ENCODE data around the gene VPS13D. TPM values are rescaled to one million over a fixed set of nuclear protein-coding genes. Genes with fewer than 3 reads are reported as not detected.
A peak's percentile ranks its signal among the peaks of the same experiment; 100 is the strongest.

The VPS13D gene
- total RNA-seq, 2 donors from 2014 or later = 63.5 to 67.6 TPM

DNA sequence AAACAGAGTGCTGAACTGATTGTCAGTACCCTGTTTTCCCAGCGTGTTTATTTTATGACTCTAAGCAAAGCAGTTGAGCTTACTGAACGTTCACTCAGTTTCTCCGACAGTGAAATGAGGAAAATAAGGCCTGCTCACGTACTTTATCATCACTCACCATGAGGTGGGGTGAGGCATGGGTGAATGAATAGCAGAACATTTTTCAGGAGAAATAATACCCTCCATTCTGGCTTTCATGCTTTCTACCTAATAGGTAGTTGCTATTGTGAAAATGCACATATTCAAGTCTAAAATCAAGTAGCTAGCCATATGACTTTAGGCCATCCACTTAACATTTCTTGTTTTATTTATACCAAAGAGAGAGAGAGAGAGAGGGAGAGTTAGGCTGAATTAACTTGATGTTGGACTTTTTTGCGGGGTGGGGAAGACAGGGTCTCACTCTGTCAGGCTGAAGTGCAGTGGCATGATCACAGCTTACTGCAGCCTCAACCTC, 178.2 kb downstream of the VPS13D start:
- H3K4me3 Mint-ChIP-seq = no peak overlapping the region
- H3K36me3 Mint-ChIP-seq (ENCODE audit: low read depth) = peaks cover 15% of the 10 kb centered on the region
- ATAC-seq (no peak), DNase-seq (no peak)
- no peaks in the 10 kb centered on the region for H3K9me3 ChIP-seq (ENCODE audit: control insufficient read depth, low read length, poor library complexity, severe bottlenecking)
- H3K27me3 Mint-ChIP-seq = no peaks in the 10 kb centered on the region
- no peak overlapping the region for H3K27ac Mint-ChIP-seq
- H3K4me1 Mint-ChIP-seq = peaks cover 3% of the 10 kb centered on the region

DNA sequence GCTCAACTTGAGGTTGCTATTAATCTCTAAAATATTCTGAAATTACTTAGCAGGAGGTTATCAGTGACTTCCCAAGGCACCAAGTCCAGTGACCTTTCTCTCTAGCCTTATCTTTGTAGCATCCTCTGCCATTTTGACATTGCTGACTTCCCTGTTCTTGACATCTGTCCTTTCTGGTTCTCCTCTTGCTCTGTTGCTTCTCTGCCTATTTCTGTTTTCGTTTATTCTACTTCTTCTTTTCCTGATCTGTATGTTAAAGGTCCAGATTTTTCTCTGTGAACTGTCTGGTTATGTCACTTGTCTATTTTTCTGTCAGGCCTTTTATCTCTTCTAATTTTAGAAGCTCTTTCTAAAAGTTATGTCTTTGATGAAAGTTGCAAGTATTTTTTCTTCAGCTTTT, 178.8 kb downstream of the VPS13D start:
- ATAC-seq (no peak), DNase-seq (no peak)
- no peaks in the 10 kb centered on the region for H3K27me3 Mint-ChIP-seq
- no peaks in the 10 kb centered on the region for H3K9me3 ChIP-seq (ENCODE audit: control insufficient read depth, low read length, poor library complexity, severe bottlenecking)
- H3K27ac Mint-ChIP-seq = peak overlapping the region; percentile 3
- peaks cover 4% of the 10 kb centered on the region for H3K4me1 Mint-ChIP-seq
- H3K4me3 Mint-ChIP-seq = no peak overlapping the region
- H3K36me3 Mint-ChIP-seq (ENCODE audit: low read depth) = peaks cover 15% of the 10 kb centered on the region

DNA sequence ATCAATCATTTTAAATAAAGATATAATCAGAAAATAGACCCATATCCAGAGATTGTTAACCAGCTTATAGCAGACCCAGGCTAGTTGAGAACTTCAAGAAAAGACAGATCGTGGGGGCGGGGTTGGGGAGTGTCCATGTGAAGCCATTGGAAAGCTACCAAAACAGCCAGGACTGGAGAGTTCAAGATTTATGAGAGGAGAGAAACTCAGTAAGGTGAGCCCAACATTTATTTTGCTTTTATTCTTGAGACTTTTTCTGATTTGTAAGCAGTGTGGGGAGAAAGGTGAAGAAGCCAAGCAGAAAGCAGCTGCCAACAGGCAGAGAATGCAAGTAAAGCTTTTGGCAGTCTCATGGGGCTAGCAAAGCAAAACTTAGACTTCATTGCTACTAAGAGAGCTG, 179.9 kb downstream of the VPS13D start:
- no peak overlapping the region for H3K4me3 Mint-ChIP-seq
- H3K9me3 ChIP-seq (ENCODE audit: control insufficient read depth, low read length, poor library complexity, severe bottlenecking) = no peaks in the 10 kb centered on the region
- H3K27me3 Mint-ChIP-seq = no peaks in the 10 kb centered on the region
- no peak overlapping the region for H3K27ac Mint-ChIP-seq
- H3K4me1 Mint-ChIP-seq = peaks cover 12% of the 10 kb centered on the region
- peaks cover 15% of the 10 kb centered on the region for H3K36me3 Mint-ChIP-seq (ENCODE audit: low read depth)
- no peak for ATAC-seq
- DNase-seq = no peak

DNA sequence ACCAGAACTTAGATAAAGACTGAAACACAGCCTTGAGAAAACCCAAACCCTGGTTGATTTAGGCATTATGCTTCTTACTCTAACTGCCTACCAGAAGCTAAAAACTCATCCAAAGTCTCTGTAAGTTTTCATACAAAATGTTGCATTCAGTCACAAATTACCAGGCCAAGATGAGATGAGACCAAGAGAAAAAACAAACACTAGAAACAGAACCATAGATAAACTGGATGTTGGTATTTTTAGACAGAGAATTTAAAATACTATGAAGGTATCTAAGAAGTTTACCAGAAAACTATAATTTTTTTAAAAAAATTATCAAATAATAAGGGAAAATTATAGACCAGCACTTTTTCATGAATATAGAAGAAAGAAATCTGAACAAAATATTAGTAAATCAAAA, 180.5 kb downstream of the VPS13D start:
- ATAC-seq (no peak), DNase-seq (no peak)
- Mint-ChIP-seq H3K4me3 (no peak overlapping the region), H3K27ac (no peak overlapping the region), H3K27me3 (no peaks in the 10 kb centered on the region), H3K36me3 (ENCODE audit: low read depth) (peaks cover 15% of the 10 kb centered on the region), H3K4me1 (peaks cover 15% of the 10 kb centered on the region)
- H3K9me3 ChIP-seq (ENCODE audit: control insufficient read depth, low read length, poor library complexity, severe bottlenecking) = no peaks in the 10 kb centered on the region

DNA sequence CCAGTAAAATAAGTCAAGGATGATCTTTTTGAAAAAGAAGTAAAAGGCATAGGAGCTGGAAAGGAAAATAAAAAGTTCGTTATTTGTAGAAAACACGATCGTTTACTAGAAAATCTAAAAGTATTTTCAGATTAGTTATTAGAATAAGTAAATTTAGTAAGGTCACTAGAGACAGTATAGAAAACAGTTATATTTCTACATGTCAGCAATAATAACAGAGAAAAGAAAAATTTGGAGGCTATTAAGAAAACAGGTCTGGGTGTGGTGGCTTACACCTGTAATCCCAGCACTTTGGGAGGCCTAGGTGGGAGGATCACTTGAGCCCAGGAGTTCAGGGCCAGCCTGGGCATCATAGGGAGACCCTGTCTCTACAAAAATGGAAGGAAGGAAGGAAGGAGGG, 181.3 kb downstream of the VPS13D start:
- Mint-ChIP-seq H3K4me3 (no peak overlapping the region), H3K27ac (no peak overlapping the region), H3K27me3 (no peaks in the 10 kb centered on the region), H3K36me3 (ENCODE audit: low read depth) (peaks cover 15% of the 10 kb centered on the region), H3K4me1 (peaks cover 16% of the 10 kb centered on the region)
- DNase-seq = no peak
- ATAC-seq = no peak
- H3K9me3 ChIP-seq (ENCODE audit: control insufficient read depth, low read length, poor library complexity, severe bottlenecking) = no peaks in the 10 kb centered on the region

DNA sequence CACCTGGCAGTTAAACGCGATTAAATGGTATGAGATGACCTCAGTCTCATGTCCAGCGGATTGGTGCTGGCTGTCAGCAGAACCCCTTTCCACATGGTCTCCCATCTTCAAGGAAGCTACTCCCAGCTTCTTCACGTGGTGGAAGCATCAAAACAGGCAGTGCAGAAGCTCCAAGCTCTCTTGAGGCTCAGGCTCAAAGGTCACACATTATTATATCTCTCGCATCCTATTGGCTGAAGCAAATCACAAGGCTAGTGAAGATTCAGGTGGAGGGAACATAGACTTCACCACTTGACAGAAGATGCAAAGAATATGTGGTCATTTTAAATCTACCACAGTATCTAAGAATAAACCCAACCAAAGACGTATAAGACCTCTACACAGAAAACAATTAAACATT, 181.9 kb downstream of the VPS13D start:
- Mint-ChIP-seq H3K27ac (no peak overlapping the region), H3K27me3 (no peaks in the 10 kb centered on the region), H3K36me3 (ENCODE audit: low read depth) (peaks cover 15% of the 10 kb centered on the region), H3K4me1 (peaks cover 18% of the 10 kb centered on the region), H3K4me3 (no peak overlapping the region)
- DNase-seq (no peak), ATAC-seq (no peak)
- no peaks in the 10 kb centered on the region for H3K9me3 ChIP-seq (ENCODE audit: control insufficient read depth, low read length, poor library complexity, severe bottlenecking)

DNA sequence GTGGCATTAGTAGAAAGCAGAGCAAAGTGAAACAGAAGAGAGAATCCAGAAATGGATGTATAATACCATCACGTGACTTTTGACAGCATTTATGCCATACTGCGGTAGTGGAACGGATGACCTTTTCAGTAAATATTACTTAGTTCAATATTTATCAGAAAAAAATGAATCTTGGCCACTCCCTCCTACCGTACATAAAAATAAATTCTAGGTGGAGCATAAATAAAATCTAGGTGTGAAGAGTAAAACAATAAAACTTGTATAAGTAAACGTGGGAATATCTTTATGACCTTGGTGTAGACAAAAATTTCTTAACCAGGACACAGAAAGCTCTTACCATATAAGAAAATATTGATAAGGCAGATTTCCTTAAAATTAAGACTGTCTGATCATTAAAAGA, 182.6 kb downstream of the VPS13D start:
- H3K9me3 ChIP-seq (ENCODE audit: control insufficient read depth, low read length, poor library complexity, severe bottlenecking) = no peaks in the 10 kb centered on the region
- no peak for ATAC-seq
- Mint-ChIP-seq H3K4me3 (no peak overlapping the region), H3K27me3 (no peaks in the 10 kb centered on the region), H3K36me3 (ENCODE audit: low read depth) (peaks cover 21% of the 10 kb centered on the region), H3K4me1 (peaks cover 23% of the 10 kb centered on the region), H3K27ac (no peak overlapping the region)
- no peak for DNase-seq

DNA sequence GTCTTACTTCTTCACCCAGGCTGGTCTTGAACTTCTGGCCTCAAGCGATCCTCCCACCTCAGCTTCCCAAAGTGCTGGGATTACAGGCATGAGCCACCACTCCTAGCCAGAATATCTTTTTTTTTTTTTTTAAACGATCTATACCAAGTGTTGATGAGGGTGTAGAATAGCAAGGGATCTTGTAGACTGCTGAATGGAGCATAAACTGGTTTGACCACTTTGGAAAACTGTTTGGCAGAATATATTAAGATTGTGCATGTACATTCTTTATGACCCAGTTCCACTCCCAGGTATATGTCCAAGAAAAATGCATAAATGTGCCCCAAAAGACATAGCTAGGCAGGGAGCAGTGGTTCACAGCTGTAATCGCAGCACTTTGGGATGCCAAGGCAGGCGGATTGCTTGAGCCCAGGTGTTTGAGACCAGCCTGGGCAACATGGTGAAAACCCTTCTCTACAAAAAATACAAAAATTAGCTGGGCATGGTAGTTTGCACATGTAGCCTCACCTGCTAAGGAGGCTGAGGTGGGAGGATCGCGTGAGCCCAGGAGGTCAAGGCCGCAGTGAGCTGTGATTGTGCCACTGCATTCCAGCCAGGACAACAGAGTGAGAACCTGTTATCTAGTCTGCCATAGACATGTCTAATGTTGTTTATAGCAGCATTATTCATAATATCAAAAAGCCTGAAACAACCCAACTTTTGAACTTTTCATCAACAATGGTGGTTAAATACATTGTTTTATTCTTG, 184.0 kb downstream of the VPS13D start:
- no peak overlapping the region for H3K4me3 Mint-ChIP-seq
- H3K27me3 Mint-ChIP-seq = no peaks in the 10 kb centered on the region
- no peak for ATAC-seq
- peaks cover 19% of the 10 kb centered on the region for H3K36me3 Mint-ChIP-seq (ENCODE audit: low read depth)
- H3K27ac Mint-ChIP-seq = peak overlapping the region; percentile 63
- H3K4me1 Mint-ChIP-seq = peaks cover 23% of the 10 kb centered on the region
- H3K9me3 ChIP-seq (ENCODE audit: control insufficient read depth, low read length, poor library complexity, severe bottlenecking) = no peaks in the 10 kb centered on the region
- no peak for DNase-seq

DNA sequence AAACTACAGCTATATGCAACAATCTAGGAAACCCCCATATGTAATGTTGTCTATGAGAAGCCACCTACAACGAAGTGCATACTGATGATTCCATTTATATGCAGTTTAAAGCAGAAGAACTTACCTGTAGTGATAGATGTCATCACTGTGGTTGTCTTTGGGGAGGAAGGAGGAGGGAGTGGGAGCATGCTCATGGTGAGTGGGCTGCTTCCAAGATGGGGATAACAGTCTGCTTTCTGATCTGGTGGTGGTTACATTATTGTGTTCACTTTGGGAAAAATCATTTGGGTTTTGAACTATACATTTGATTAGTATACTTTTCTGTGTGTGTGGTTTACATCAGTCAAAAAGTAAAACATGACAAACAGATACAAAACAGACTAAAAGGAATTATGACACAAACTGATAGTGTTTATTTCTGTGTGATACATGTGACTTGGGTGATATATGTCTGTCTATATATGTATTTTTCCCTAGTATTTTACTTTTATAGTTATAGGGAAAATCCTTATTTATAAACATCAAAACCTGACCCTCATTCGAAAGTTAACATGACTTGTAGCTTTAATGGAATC, 184.7 kb downstream of the VPS13D start:
- no peaks in the 10 kb centered on the region for H3K9me3 ChIP-seq (ENCODE audit: control insufficient read depth, low read length, poor library complexity, severe bottlenecking)
- Mint-ChIP-seq H3K27ac (peak overlapping the region; percentile 63), H3K36me3 (ENCODE audit: low read depth) (peaks cover 17% of the 10 kb centered on the region), H3K4me3 (no peak overlapping the region), H3K27me3 (no peaks in the 10 kb centered on the region), H3K4me1 (peaks cover 23% of the 10 kb centered on the region)
- DNase-seq = no peak
- no peak for ATAC-seq

DNA sequence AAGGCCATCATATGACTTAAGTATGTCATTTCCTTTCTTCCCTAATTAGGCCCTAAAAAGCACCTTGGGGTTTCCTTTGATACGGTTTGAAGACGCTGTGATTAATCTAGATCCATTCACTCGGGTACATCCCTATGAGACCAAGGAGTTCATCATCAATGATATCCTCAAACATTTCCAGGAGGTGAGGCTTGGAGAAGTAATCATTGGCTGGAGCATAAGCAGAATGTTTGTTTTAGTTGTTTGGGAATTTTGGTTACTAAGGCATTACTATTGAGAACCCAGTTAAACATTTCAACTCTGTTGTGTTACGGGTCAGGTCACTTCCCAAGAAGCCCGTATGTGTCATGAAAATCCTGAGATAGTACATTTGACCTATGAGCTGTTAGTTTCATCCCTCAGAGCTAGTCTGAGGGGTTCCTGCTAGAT, 185.2 kb downstream of the VPS13D start:
- Mint-ChIP-seq H3K27me3 (no peaks in the 10 kb centered on the region), H3K27ac (peak overlapping the region; percentile 63), H3K4me3 (no peak overlapping the region), H3K36me3 (ENCODE audit: low read depth) (peaks cover 12% of the 10 kb centered on the region), H3K4me1 (peaks cover 23% of the 10 kb centered on the region)
- peak; percentile 37 for ATAC-seq
- H3K9me3 ChIP-seq (ENCODE audit: control insufficient read depth, low read length, poor library complexity, severe bottlenecking) = no peaks in the 10 kb centered on the region
- no peak for DNase-seq

DNA sequence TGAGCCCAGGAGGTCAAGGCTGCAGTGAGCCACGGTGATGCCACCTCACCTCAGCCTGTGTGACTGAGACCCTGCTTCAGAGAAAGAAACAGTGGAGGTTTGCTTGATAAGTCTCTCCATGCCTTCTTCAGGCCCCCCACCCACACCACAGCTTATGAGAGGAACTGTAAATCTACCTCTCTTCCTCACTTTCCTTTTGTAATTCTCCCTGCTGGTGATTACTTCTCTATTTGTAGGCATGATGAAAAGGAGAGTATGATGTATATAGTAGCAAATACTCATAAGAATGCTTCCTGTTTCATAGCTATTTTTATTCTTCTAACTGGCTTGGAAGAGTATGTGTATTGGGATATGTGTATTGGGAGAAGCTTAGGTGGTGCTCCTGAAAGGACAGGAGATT, 186.3 kb downstream of the VPS13D start:
- Mint-ChIP-seq H3K4me3 (no peak overlapping the region), H3K27me3 (no peaks in the 10 kb centered on the region), H3K36me3 (ENCODE audit: low read depth) (peaks cover 9% of the 10 kb centered on the region), H3K27ac (no peak overlapping the region), H3K4me1 (peaks cover 23% of the 10 kb centered on the region)
- ATAC-seq (no peak), DNase-seq (no peak)
- H3K9me3 ChIP-seq (ENCODE audit: control insufficient read depth, low read length, poor library complexity, severe bottlenecking) = no peaks in the 10 kb centered on the region

DNA sequence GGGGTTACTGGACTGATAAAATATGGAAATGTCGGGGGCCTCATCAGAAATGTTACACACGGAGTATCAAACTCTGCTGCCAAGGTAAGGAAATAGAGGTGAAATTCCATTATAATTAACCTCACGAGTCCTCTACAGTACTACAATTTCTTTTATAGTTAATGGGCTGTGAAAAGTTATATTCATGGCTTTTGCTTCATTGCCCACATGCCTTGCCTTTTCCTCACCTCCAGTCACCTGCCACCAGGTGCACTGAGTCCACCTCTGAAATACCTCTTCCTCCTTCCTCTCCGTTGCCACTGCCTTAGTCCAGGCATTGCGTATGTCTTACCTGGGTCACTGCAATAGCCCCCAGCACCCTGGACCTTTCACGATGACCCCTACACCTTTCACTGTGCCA, 186.9 kb downstream of the VPS13D start:
- ATAC-seq (no peak), DNase-seq (no peak)
- H3K36me3 Mint-ChIP-seq (ENCODE audit: low read depth) = peaks cover 9% of the 10 kb centered on the region
- H3K4me3 Mint-ChIP-seq = no peak overlapping the region
- H3K4me1 Mint-ChIP-seq = peaks cover 23% of the 10 kb centered on the region
- no peaks in the 10 kb centered on the region for H3K9me3 ChIP-seq (ENCODE audit: control insufficient read depth, low read length, poor library complexity, severe bottlenecking)
- H3K27ac Mint-ChIP-seq = no peak overlapping the region
- no peaks in the 10 kb centered on the region for H3K27me3 Mint-ChIP-seq

DNA sequence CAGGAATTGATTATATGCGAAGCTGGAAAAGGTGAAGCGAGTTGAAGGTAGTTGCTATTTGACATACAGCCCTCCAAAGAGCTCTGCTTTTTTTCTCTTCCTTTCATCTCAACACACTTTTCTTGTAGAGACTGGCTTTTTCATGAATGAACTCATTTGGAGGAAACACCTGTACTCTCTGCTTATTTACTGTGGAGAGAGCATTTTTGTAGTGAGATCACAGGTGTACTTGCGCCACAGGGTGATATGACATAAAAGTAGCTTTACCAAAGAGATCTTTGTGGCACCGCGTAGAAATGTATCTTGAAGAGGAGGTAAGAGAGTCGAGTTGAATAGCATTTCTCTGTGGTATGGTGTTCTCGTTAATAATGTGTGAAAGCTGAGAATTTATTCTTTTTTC, 187.6 kb downstream of the VPS13D start:
- H3K36me3 Mint-ChIP-seq (ENCODE audit: low read depth) = peaks cover 7% of the 10 kb centered on the region
- ATAC-seq = no peak
- peaks cover 23% of the 10 kb centered on the region for H3K4me1 Mint-ChIP-seq
- no peaks in the 10 kb centered on the region for H3K9me3 ChIP-seq (ENCODE audit: control insufficient read depth, low read length, poor library complexity, severe bottlenecking)
- H3K4me3 Mint-ChIP-seq = no peak overlapping the region
- DNase-seq = no peak
- H3K27me3 Mint-ChIP-seq = no peaks in the 10 kb centered on the region
- no peak overlapping the region for H3K27ac Mint-ChIP-seq

DNA sequence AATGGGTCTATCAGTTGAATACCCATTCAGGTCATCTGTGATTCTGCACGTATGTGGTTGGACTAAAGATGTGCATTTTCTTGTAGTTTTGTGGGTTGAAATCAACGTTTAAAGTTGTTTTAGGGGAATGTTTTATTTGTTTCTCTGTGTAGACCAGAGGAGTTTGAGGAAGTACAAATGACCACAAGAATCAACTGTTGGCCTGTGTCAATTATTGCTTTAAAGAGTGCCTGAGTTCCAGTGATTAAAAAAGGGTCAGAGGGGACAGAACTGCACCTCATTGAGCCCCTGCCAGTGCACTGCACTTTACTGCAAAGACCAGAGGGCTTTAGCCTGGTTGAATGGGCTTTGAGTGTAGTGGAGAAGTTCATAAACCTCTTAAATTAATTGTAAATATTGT, 190.3 kb downstream of the VPS13D start:
- Mint-ChIP-seq H3K4me1 (peaks cover 9% of the 10 kb centered on the region), H3K27ac (no peak overlapping the region)
- DNase-seq = no peak

More for the DNA sequence above, 190.3 kb downstream of the VPS13D start:
- no peaks in the 10 kb centered on the region for H3K27me3 Mint-ChIP-seq
- H3K4me3 Mint-ChIP-seq = no peak overlapping the region
- no peaks in the 10 kb centered on the region for H3K9me3 ChIP-seq (ENCODE audit: control insufficient read depth, low read length, poor library complexity, severe bottlenecking)
- peaks cover 7% of the 10 kb centered on the region for H3K36me3 Mint-ChIP-seq (ENCODE audit: low read depth)
- no peak for ATAC-seq
